Stomach (tissue), 9 donors: ENCODE data around the gene CEMIP. TPM values are rescaled to one million over a fixed set of nuclear protein-coding genes. Genes with fewer than 3 reads are reported as not detected.

ENCODE experiments used
- DNase-seq, 2 donors: peaks; one replicate each; pipeline versions ENCODE4 v3.0.0 to v3.0.0-alpha.2; 2013 to 2019
- H3K27ac ChIP-seq, 5 donors: fragments of 200-600 bp in 4 of 5; sonication (generic) in 4 of 5; one replicate each; pipeline ENCODE4 v1.5.1; 2013 to 2019; ENCODE audit warnings: mild to moderate bottlenecking in 1 of 5, moderate library complexity in 1 of 5
- H3K27me3 ChIP-seq, 3 donors: fragments of 200-600 bp; sonication (generic); one replicate each; pipeline ENCODE4 v1.5.1; 2017 to 2019; ENCODE audit warnings: mixed run types in 1 of 3
- H3K36me3 ChIP-seq, 4 donors: fragments of 200-600 bp; sonication (generic); 1 replicate in 3 of 4; 2 replicates in 1 of 4; pipeline ENCODE4 v1.5.1; 2016 to 2019
- H3K4me1 ChIP-seq, 4 donors: fragments of 200-600 bp; sonication (generic); one replicate each; pipeline ENCODE4 v1.5.1; 2016 to 2019
- H3K4me3 ChIP-seq, 4 donors: fragments of 200-600 bp; sonication (generic) in 3 of 4; one replicate each; pipeline ENCODE4 v1.5.1; 2016 to 2019; ENCODE audit warnings: mild to moderate bottlenecking in 1 of 4
- H3K9me3 ChIP-seq, 4 donors: fragments of 200-600 bp; sonication (generic); one replicate each; pipeline ENCODE4 v1.5.1; 2016 to 2019
- CTCF ChIP-seq, 7 experiments: fragments of 450-650 bp in 4 of 7; fragments of 200-600 bp in 3 of 7; sonication (generic) in 3 of 7; IDR thresholded peaks; one replicate each; pipeline ENCODE4 v1.5.1; 2016 to 2019; ENCODE audit warnings: antibody characterized with exemption in 7 of 7, control low read depth in 2 of 7, mild to moderate bottlenecking in 1 of 7
- EP300 ChIP-seq: sonication (generic); formaldehyde crosslinking; IDR thresholded peaks from one replicate; pipeline ENCODE4 v1.6.1; 2017; ENCODE audit warnings: antibody characterized with exemption
- POLR2A ChIP-seq, 4 donors: fragments of 450-650 bp; IDR thresholded peaks; one replicate each; pipeline ENCODE4 v1.6.1; 2016; ENCODE audit warnings: antibody characterized with exemption in 4 of 4, control low read depth in 2 of 4, mild to moderate bottlenecking in 1 of 4, moderate library complexity in 1 of 4
- POLR2AphosphoS5 ChIP-seq, 3 donors: sonication (generic); formaldehyde crosslinking; IDR thresholded peaks; one replicate each; pipeline ENCODE4 v1.6.1; 2016; ENCODE audit warnings: antibody characterized with exemption in 3 of 3
- WGBS, 5 donors: extraction: QIAGEN DNeasy Blood & Tissue Kit in 3 of 5; methylation state at CpG; one replicate each; pipeline versions ENCODE4 v1.1.5 to v1.1.7; 2013 to 2018; 5-methylcytosine and 5-hydroxymethylcytosine counted together
- intact Hi-C: fragments of 100-400 bp; cut with DNase I; formaldehyde crosslinking; loops from one replicate; pipeline ENCODE4 v1.15.1; 2023; ENCODE audit warnings: low total_unique reads
- polyA plus RNA-seq, 3 donors: library from polyadenylated mRNA; stranded (reverse); fragments of 200-250 nt; gene quantifications; one replicate each; pipeline ENCODE4 v1.2.3, GENCODE V29; 2013
- total RNA-seq, 5 donors: library from RNA; depleted of rRNA; stranded (reverse); fragments of >200 nt; gene quantifications; one replicate each; pipeline versions ENCODE4 v1.1.0 to v1.2.3, GENCODE V29; 2014 to 2016
- donor health status: healthy with polysubstance abuse.
- donor health status: Bipolar disorder and iron deficiency.
- donor health status: healthy.

Gene CEMIP
- total and polyA plus RNA-seq, 8 donors, result 0.53 to 2.6 (median 1.4) TPM; not detected in 4

GRCh38 chr15:80944818-80945217, 165.6 kb downstream of the CEMIP start:
- H3K27me3 ChIP-seq, result no peaks in the 10 kb centered on the region
- WGBS, 5 donors, result 86 to 97% (median 95%) methylated on average over 2 to 3 of the region's 3 CpGs
- no peak for DNase-seq
- H3K4me1 ChIP-seq, result peaks cover 0 to 7% (median 0%) of the 10 kb centered on the region in 4 donors
- H3K27ac ChIP-seq, result no peak overlapping the region
- no peak overlapping the region for H3K4me3 ChIP-seq
- intact Hi-C loops, result no loop called here
- H3K36me3 ChIP-seq, result peaks cover 32 to 99% (median 97%) of the 10 kb centered on the region in 4 donors
- H3K9me3 ChIP-seq, result no peaks in the 10 kb centered on the region
- no peak for TF ChIP-seq EP300
- TF ChIP-seq POLR2A (IDR thresholded peaks at IDR 0.05), result no peak
- TF ChIP-seq CTCF (IDR thresholded peaks at IDR 0.05), result no peak
- TF ChIP-seq POLR2AphosphoS5 (IDR thresholded peaks at IDR 0.05), result no peak

- Histone ChIP-seq H3K36me3 (peaks cover 35 to 100% (median 97%) of the 10 kb centered on the region in 4 donors), H3K27ac (no peak overlapping the region), H3K9me3 (no peaks in the 10 kb centered on the region), H3K27me3 (no peaks in the 10 kb centered on the region), H3K4me1 (peaks cover 0 to 7% (median 0%) of the 10 kb centered on the region in 4 donors), H3K4me3 (no peak overlapping the region)
- 91 to 96% (median 94%) methylated on average over 5 of the region's 5 CpGs for WGBS, 5 donors
- intact Hi-C loops, result no loop called here
- TF ChIP-seq POLR2AphosphoS5 (IDR thresholded peaks at IDR 0.05), result no peak
- TF ChIP-seq EP300, result no peak
- no peak for TF ChIP-seq POLR2A (IDR thresholded peaks at IDR 0.05)
- TF ChIP-seq CTCF (IDR thresholded peaks at IDR 0.05), result no peak
- DNase-seq, result no peak
Observed at GRCh38 chr15:80945605-80946004, 166.4 kb downstream of the CEMIP start.

GRCh38 chr15:80946576-80946975, 167.4 kb downstream of the CEMIP start:
- TF ChIP-seq CTCF (IDR thresholded peaks at IDR 0.05) (no peak), EP300 (no peak), POLR2AphosphoS5 (IDR thresholded peaks at IDR 0.05) (no peak), POLR2A (IDR thresholded peaks at IDR 0.05) (no peak)
- Histone ChIP-seq H3K27ac (no peak overlapping the region), H3K27me3 (no peaks in the 10 kb centered on the region), H3K9me3 (no peaks in the 10 kb centered on the region), H3K4me1 (peaks cover 0 to 7% (median 0%) of the 10 kb centered on the region in 4 donors), H3K4me3 (no peak overlapping the region), H3K36me3 (peaks cover 35 to 100% (median 97%) of the 10 kb centered on the region in 4 donors)
- no peak for DNase-seq
- intact Hi-C loops, result no loop called here
- WGBS, 5 donors, result 95 to 99% (median 96%) methylated on average over 8 of the region's 8 CpGs

GRCh38 chr15:80948651-80949292, 169.6 kb downstream of the CEMIP start:
- H3K36me3 ChIP-seq, result peaks cover 24 to 96% (median 92%) of the 10 kb centered on the region in 4 donors
- intact Hi-C loops, result no loop called here
- DNase-seq, result no peak
- 94 to 98% (median 96%) methylated on average over 12 to 13 of the region's 13 CpGs for WGBS, 5 donors
- no peak for TF ChIP-seq CTCF (IDR thresholded peaks at IDR 0.05)
- TF ChIP-seq POLR2A (IDR thresholded peaks at IDR 0.05), result no peak
- TF ChIP-seq POLR2AphosphoS5 (IDR thresholded peaks at IDR 0.05), result no peak
- TF ChIP-seq EP300, result no peak
- no peak overlapping the region for H3K4me3 ChIP-seq
- H3K27me3 ChIP-seq, result no peaks in the 10 kb centered on the region
- H3K9me3 ChIP-seq, result no peaks in the 10 kb centered on the region
- no peak overlapping the region for H3K27ac ChIP-seq
- H3K4me1 ChIP-seq, result no peaks in the 10 kb centered on the region
